ENCODE measurements around the gene STXBP6.
"Not testable (repeated sequence)": the region's sequence is repeated elsewhere in the genome, so short reads cannot be mapped to it uniquely, and the experiment has no call there.

The STXBP6 gene

GRCh38 chr14:24850072-24850471 is 199.9 kb downstream of the STXBP6 start:
- DNase-seq = no peak

- no peak for DNase-seq
Observed at GRCh38 chr14:24849471-24849870, 200.5 kb downstream of the STXBP6 start.

- DNase-seq = no peak
Observed at GRCh38 chr14:24848102-24848790, 201.7 kb downstream of the STXBP6 start.

- DNase-seq = no peak
Observed at GRCh38 chr14:24847568-24848095, 202.3 kb downstream of the STXBP6 start.

- no peak for DNase-seq
Observed at GRCh38 chr14:24846261-24846660, 203.7 kb downstream of the STXBP6 start.

- DNase-seq = no peak
Observed at GRCh38 chr14:24845851-24846250, 204.1 kb downstream of the STXBP6 start.

GRCh38 chr14:24844011-24844410 is 205.9 kb downstream of the STXBP6 start:
- DNase-seq = no peak

- no peak for DNase-seq
Observed at GRCh38 chr14:24843494-24843893, 206.5 kb downstream of the STXBP6 start.

- no peak for DNase-seq
Observed at GRCh38 chr14:24840204-24840893, 209.6 kb downstream of the STXBP6 start.

- no peak for DNase-seq
Observed at GRCh38 chr14:24839617-24840203, 210.2 kb downstream of the STXBP6 start.

GRCh38 chr14:24838945-24839616 is 210.9 kb downstream of the STXBP6 start:
- DNase-seq = no peak

- DNase-seq = no peak
Observed at GRCh38 chr14:24837280-24838046, 212.5 kb downstream of the STXBP6 start.

- DNase-seq = not testable (repeated sequence)
Observed at GRCh38 chr14:24836324-24836723, 213.6 kb downstream of the STXBP6 start.

- no peak for DNase-seq
Observed at GRCh38 chr14:24834956-24835355, 215.0 kb downstream of the STXBP6 start.

GRCh38 chr14:24833385-24833784 is 216.6 kb downstream of the STXBP6 start:
- no peak for DNase-seq

- no peak for DNase-seq
Observed at GRCh38 chr14:24831677-24832076, 218.3 kb downstream of the STXBP6 start.

- DNase-seq = no peak
Observed at GRCh38 chr14:24829862-24830261, 220.1 kb downstream of the STXBP6 start.

GRCh38 chr14:24828486-24828885 is 221.5 kb downstream of the STXBP6 start:
- no peak for DNase-seq

GRCh38 chr14:24826390-24826789 is 223.6 kb downstream of the STXBP6 start:
- DNase-seq = no peak

- DNase-seq = no peak
Observed at GRCh38 chr14:24820616-24821015, 229.3 kb downstream of the STXBP6 start.

GRCh38 chr14:24818823-24819341 is 231.1 kb downstream of the STXBP6 start:
- no peak for DNase-seq
